Thoracic aorta (tissue), 2 donors: ENCODE results near the gene OCA2. TPM values are rescaled to one million over a fixed set of nuclear protein-coding genes. Genes with fewer than 3 reads are reported as not detected.

Experiments used
- ATAC-seq: fragments of 150-250 bp; one replicate; pipeline ENCODE4 v1.8.0; 2017; ENCODE audit warnings: low read depth; ENCODE audit not compliant: insufficient number of reproducible peaks, low FRiP score
- DNase-seq: peaks from one replicate; pipeline ENCODE4 v3.0.0-alpha.2; 2020; ENCODE audit warnings: low spot score
- H3K27ac ChIP-seq, 2 donors: fragments of 200-600 bp; sonication (generic); 1 replicate in 1 of 2; 2 replicates in 1 of 2; pipeline ENCODE4 v1.5.1; 2016; ENCODE audit warnings: mild to moderate bottlenecking in 2 of 2, moderate library complexity in 2 of 2
- H3K27me3 ChIP-seq: fragments of 200-600 bp; sonication (generic); replicated peaks from 2 replicates; pipeline ENCODE4 v1.6.0; 2016; ENCODE audit warnings: mild to moderate bottlenecking; ENCODE audit not compliant: insufficient read depth
- H3K36me3 ChIP-seq: fragments of 200-600 bp; sonication (generic); one replicate; pipeline ENCODE4 v1.5.1; 2016
- H3K4me1 ChIP-seq, 2 donors: fragments of 200-600 bp; sonication (generic); 1 replicate in 1 of 2; 2 replicates in 1 of 2; pipeline versions ENCODE4 v1.5.1 to v1.6.0; 2016; ENCODE audit warnings: low read depth in 2 of 2, mild to moderate bottlenecking in 1 of 2; ENCODE audit not compliant: control insufficient read depth in 1 of 2
- H3K4me3 ChIP-seq: fragments of 200-600 bp; sonication (generic); 2 replicates; pipeline ENCODE4 v1.5.1; 2016; ENCODE audit warnings: mild to moderate bottlenecking
- H3K9me3 ChIP-seq: fragments of 200-600 bp; sonication (generic); 2 replicates; pipeline ENCODE4 v1.5.1; 2016
- CTCF ChIP-seq: fragments of 200-600 bp; sonication (generic); IDR thresholded peaks from one replicate; pipeline ENCODE4 v1.5.1; 2019; ENCODE audit warnings: antibody characterized with exemption
- total RNA-seq, 2 donors: library from RNA; depleted of rRNA; stranded (reverse); fragments of >200 nt; gene quantifications; one replicate each; pipeline versions ENCODE4 v1.1.0 to v1.2.3, GENCODE V29; 2016

The OCA2 gene
- total RNA-seq, 2 donors from 2014 or later = 8.0 to 14.8 TPM

DNA sequence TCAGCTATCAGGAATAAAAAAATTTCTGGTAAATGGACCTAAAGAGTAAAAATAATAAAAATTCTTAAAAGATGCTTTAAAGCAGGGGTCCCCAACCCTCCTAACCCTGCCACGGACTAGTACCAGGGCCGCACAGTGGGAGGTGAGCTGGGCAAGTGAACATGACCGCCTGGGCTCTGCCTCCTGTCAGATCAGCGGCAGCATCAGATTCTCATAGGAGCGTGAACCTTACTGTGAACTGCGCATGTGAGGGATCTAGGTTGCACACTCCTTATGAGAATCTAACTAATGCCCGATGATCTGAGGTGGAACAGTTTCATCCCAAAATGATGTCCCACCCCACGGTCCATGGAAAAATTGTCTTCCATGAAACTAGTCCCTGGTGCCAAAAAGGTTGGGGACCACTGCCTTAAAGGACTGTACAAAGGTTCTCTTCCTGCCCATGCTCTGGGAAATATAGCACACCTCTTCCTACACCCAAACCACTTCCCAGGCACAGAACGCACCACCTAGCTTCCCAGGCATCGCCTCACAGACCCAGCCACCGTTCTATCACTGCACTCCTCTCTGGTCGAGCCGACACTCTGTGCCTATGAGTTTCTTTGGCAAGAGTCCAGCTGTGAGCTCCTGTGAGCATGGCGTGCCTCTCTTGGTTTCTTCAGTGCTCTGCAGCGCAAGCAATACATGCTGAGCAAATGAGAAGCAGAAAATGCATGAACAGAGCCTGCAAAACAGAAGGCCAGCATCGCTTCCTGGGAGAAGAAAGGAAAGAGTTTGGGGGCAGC, 104.9 kb downstream of the OCA2 start:
- no peaks in the 10 kb centered on the region for H3K27me3 ChIP-seq
- no peak overlapping the region for H3K4me3 ChIP-seq
- no peak overlapping the region for H3K27ac ChIP-seq
- no peak for TF ChIP-seq CTCF
- peaks cover 2% of the 10 kb centered on the region for H3K36me3 ChIP-seq
- no peaks in the 10 kb centered on the region for H3K4me1 ChIP-seq
- ATAC-seq (no peak), DNase-seq (no peak)
- H3K9me3 ChIP-seq = no peaks in the 10 kb centered on the region

GRCh38 chr15:27993544-27993943, 105.6 kb downstream of the OCA2 start:
- Histone ChIP-seq H3K4me1 (no peaks in the 10 kb centered on the region), H3K9me3 (no peaks in the 10 kb centered on the region), H3K36me3 (peaks cover 2% of the 10 kb centered on the region), H3K27ac (no peak overlapping the region), H3K27me3 (no peaks in the 10 kb centered on the region), H3K4me3 (no peak overlapping the region)
- no peak for TF ChIP-seq CTCF
- no peak for ATAC-seq
- DNase-seq = no peak

DNA sequence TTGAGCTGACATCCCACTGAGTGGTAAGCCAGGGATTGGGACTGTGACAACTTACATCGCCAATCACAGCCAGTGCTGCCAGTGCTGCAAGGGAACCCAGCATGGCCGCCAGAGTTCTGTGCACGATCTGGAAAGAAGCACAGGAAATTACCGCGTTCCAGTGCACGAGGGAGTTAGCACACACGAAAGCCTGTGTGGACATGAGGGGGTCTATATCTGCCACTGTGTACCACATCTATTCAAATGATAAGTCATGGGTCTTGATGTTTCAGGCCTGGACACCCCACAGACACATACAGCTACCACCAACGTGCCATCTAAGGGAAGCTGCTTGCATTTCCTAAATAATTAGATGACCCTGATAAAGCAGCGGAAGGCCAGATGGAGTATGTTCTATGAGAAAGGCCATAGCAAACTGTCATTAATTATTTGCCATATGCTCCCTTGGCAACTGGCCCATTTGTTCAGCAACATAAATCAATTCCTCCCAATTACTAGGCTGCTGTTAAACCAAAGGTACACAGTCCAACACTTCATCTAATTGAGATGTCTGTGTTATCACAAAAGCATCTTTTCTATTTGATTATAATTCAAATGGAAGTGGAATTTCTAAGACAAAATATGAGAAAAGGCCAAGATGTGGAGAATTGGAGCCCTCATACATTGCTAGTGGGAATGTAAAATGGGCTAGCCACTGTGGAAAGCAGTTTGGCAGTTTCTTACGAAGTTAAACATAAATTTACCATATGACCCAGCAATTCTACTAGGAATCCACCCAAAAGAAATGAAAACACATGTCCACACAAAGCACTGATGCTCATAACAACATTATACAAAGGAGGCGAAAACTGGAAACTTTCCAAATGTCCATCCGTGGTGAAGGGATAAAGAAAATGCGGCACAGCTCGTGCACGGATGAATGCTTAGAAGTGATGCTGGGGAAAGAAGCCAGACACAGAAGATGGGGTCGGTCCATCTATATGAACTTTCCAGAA, 108.3 kb downstream of the OCA2 start:
- DNase-seq = no peak
- ATAC-seq = no peak
- H3K9me3 ChIP-seq = no peaks in the 10 kb centered on the region
- H3K4me3 ChIP-seq = no peak overlapping the region
- no peaks in the 10 kb centered on the region for H3K27me3 ChIP-seq
- peaks cover 2% of the 10 kb centered on the region for H3K36me3 ChIP-seq
- no peak for TF ChIP-seq CTCF
- H3K27ac ChIP-seq = no peak overlapping the region
- no peaks in the 10 kb centered on the region for H3K4me1 ChIP-seq

DNA sequence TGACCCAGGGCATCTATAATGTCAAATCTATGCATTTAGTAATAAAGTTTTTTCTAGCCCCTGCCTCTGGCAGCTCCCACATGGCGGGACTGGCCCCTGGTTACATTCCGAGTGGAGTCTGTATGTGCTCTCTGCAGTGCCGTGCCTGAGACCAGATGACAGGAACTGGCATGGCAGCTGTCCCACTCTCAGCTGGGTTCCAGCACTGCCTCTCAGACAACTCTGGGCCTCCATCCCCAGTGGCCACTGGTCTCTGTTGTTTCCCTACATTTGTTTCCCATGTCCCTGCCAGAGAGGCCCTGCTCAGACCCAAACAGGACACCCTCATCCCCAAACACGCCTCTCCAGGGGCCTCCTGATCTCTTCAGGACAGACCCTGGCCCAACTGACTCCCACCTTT, 109.3 kb downstream of the OCA2 start:
- H3K36me3 ChIP-seq = peaks cover 4% of the 10 kb centered on the region
- ATAC-seq (no peak), DNase-seq (no peak)
- H3K27ac ChIP-seq = no peak overlapping the region
- TF ChIP-seq CTCF = no peak
- H3K27me3 ChIP-seq = no peaks in the 10 kb centered on the region
- no peaks in the 10 kb centered on the region for H3K9me3 ChIP-seq
- no peaks in the 10 kb centered on the region for H3K4me1 ChIP-seq
- H3K4me3 ChIP-seq = no peak overlapping the region

DNA sequence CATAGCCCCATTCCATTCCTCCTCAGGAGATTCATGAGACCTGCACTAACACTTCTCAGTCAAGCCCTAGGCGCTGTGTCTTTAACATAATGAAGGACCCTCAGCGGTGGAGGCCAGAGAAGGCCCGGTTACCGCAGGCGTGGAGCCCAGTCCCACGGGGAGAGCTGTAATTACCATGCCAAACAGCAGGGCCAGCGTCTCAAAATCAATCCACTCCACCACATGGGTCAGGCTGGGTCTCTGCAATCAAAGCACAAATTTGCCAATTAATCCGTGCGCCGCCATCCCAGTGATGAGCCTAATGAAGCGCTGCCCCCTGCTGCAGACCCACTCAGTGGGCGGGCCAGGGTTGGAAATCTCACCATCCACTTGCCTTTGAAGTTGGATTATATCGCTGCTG, 109.7 kb downstream of the OCA2 start:
- H3K9me3 ChIP-seq = no peaks in the 10 kb centered on the region
- no peak overlapping the region for H3K27ac ChIP-seq
- DNase-seq (no peak), ATAC-seq (no peak)
- H3K4me1 ChIP-seq = no peaks in the 10 kb centered on the region
- H3K36me3 ChIP-seq = peaks cover 6% of the 10 kb centered on the region
- no peak overlapping the region for H3K4me3 ChIP-seq
- no peak for TF ChIP-seq CTCF
- no peaks in the 10 kb centered on the region for H3K27me3 ChIP-seq
